Measurements from ENCODE around the gene CCDC85A.

Gene CCDC85A

DNA sequence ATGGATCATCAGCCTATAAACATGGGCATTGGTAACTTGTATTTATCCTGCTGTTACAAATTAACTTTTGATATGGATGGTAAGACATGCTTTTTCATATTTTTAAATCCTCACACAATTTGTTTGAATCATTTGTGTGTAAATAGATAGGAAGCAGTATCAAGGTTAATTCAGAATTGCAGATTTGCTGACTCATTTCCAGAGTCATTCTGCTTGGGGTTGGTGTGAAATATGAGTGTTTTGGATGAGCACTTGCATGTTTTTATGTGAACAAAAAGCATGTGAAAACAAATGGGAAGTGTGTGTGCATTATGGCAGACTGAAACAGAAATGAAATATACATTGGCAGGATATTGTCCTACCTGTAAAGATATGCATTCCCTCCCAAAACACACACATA lies 11.8 kb downstream of the CCDC85A start:
- DNase-seq, result no peak

DNA sequence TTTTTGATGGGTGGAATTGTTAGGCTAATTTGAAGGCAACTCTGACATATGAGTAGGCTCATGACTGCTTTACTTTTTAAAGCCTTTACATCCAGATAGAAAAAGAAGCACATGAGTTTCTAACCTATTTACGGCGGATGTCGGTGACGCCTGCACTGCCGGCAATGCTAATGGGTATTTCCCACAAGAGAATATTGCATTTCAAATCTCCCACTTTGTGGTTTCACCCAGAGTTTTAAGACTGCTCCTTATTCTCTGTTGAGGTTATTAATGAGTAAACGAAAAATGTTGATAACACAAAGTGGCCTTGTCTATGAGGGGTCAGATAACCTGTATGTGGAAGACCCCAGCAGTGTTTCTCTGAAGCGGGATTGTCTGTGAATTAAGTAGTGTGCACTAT lies 14.0 kb downstream of the CCDC85A start:
- DNase-seq, result no peak

DNA sequence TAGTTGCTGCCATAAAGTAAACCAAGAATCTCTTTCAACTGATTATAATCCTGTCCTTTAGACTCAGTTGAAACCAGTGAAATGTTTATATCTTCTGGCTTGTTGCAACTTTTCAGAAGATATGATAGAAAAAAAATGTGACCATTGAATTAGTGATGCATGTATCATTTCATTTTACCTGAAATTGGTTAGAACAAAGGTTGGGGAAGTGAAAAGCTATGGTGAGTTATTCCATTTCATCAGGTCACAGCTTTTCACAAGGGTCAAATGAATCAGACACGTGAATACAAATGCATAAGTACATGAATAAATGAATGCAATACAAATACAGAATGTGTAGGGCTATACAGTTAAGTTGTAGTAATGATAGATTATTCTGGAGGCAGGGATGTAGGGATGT lies 15.1 kb downstream of the CCDC85A start:
- no peak for DNase-seq

DNA sequence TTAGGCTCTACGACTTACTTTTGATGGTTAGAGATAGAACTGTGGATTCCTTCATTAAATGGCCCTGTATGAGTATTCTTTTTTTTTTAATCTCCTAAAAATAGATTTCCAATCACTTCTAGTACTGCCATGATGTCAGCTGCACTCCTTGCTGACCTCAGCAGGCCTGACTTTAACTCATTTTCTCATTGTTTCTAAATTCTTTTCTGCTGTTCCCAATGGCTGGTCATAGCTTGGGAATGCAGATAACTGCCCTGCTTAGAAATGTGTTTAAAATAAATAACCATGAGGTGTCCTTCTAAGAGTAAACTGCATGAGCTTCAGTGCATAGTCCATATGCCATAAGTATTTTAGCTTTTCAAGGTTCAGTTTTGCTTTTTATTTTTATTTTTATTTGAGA lies 15.7 kb downstream of the CCDC85A start:
- no peak for DNase-seq

DNA sequence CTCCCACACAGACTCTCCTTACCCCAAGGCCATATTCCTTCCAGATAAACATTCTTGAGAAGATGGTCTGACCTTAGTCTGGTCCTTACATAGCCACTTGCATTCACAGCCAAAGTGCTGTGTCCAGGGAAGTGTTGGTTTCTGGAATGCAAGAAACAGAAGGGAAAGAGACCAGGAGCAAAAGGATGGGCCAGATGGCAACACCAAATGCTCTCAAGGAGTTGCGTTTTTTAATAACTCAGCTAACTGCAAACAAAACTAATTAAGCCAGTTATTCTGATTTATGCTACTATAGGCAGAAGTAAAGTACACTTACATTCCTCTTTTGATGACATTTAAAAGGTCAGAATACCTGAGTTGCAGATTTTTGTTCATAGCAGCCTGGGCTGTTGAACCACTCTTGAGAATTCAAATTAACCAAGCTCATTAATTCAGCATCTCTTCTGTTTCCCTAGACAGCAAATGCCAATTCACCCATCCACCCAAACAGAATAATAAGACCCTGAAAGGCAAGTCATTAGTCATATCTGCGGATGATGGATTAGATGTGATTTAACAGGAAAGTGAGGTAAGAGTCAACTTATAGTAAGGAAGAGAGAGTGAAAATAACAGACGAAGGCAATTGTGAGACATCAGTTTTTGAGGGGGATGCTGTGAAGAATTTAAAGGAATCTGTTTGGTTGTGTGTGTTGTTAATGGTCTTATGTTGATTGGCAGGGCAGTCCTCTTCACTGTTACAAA lies 18.8 kb downstream of the CCDC85A start:
- DNase-seq, result no peak

DNA sequence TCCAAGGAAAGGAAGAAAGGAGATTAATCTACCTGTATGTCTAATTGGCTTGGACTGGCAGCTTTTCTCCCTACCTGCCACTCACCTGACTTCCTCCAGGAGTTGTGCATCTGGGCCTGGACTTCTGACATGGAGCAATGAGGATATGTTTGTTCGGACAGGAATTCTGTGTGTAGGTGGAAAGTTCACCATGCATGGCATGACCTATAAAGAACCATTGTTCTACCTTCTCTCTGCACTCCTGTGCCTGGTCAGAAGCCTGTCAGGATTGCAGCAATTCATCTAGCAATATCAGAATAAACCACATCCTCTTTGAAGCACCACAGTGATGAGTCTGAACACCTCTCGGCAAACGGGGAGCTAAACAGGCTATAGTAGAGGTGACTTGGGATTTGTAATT lies 20.8 kb downstream of the CCDC85A start:
- DNase-seq, result no peak

DNA sequence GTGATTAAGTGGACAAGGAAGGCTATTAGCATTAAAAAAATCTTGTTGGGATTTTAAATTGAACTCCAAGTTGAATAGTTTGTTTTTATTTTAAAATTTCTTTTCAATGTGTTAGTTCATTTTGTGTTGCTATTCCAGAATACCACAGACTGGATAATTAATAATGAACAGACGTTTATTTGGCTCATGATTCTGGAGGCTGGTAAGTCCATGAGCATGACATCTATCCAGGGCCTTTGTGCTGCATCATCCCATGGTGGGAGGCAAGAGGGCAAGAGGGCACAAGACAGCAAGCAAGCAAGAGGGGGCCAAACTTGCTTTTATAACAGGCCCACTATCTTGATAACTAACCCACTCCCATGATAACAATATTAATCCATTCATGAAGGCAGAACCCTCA lies 22.5 kb downstream of the CCDC85A start:
- DNase-seq, result no peak

DNA sequence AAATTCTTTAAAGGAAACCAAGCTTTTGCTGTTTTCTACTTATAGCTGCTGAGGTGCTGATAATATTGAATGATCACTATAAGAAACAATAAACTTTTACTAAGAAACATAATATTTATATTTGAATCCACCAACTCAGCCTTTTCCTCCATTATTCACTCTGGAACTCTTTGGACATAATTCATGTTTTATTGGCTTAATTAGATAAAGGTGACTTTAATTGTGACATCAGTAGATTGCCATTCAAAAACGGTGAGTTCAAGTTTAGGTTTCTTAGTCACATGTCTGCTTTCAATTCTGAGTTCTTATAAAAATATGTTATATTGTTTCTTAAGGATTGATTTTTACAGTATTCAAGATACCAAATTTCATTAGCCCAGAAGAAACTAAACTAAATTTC lies 24.0 kb downstream of the CCDC85A start:
- no peak for DNase-seq

DNA sequence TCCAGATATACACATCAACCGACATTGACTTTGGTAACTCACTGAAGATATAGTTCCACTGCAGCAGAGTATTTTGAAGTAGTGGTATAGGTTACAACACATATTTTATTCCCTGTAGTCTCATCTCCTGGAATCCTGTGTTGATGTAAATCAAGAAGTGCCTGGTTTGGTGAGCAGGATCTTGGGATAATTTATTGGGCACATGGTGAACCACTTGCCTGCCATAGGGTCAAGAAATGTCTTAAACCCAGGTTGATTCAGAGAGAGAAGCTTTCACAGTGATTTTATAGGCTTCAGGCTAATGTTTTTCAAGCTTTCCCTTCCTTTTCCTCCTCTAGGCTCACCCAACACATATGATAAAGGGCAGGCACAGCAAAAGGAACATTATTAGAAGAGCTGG lies 24.6 kb downstream of the CCDC85A start:
- DNase-seq, result no peak

DNA sequence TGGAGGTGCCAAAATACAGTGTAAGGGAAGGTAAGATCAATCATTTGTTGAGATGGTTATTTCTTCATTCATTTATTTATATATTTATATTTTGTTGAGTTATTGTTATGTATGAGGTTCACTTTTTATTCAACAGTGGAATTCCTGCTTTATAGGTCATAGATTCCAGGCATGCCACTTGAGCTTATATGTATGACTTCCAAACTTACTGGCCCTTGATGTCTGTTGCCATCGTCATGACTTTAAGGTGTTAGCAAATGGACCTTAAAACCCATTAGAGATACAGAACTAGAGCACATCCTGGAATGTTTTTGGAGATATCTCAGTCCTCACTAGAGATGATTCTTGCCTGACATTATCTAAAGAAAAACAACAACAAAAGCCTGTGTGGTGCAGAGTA lies 25.9 kb downstream of the CCDC85A start:
- no peak for DNase-seq

DNA sequence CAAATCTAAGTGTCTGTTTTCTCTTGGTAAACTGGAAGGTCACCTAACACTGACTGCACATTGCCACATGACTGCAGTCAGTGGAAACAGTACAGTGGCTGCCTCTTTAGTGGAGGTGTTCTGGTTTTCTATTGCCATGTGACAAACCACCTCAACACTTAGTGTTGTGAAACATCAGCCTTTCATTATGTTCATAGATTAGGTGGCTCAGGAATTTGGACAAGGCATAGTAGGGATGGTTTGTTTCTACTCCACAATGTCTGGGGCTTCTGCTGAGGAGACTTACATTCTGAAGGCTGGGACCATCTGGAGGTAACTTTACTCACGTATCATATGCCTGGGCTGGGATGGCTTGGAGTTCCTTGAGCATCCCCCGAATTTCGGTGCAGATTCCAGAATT lies 26.5 kb downstream of the CCDC85A start:
- DNase-seq, result no peak

DNA sequence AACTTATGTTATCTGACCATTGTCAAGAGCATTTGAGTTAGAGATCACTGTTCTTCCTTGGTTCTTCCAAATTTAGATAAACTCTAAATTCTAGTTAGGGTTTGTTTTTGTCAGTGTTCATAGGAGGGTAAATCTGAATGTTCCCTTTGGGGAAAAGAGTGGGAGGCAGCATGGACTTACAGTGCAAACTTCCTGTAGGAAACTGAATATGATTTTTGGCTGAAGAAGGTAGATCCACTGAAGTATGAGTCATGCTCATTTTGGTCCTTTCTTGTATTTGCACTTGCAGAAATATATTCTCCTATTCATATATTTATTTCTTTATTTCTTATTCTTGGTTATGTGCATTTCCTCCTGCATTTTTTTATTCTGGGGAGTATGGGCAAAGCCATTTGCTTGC lies 27.3 kb downstream of the CCDC85A start:
- no peak for DNase-seq

DNA sequence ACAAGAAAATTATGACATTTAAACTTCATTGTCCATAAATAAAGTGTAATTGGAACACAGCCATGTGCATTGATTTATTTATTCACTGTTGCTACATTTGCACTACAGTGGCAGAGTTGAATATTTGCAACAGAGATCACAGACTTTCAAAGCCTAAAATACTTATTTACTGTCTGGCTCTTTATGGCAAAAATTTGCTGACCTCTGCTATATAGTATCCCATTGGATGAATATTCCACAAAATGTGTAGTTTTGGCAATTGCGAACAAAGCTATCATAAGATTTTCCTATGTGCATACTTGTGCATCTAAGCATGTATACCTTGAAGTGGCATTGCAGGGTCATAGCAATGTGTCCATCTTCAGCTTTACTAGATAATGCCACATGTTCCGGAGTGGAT lies 32.1 kb downstream of the CCDC85A start:
- DNase-seq, result no peak

DNA sequence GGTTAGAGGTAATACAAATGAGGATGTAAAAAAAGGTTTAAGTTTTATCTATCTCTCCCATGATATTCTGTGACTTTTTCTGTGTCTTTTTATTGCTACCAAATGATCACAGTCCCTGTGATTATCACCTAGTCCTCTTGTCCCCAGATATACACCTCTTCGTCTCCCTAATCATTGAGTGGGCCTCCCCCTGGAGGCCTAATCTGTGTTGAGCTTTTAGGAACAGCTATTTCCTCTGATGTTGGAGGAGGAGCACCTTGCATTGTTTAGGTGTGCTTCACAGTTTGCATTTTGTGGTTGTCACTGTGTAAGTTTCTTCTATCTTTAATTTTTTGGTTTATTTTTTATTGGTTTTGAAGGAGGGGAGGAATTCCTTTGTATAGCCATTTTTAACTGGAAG lies 33.3 kb downstream of the CCDC85A start:
- DNase-seq, result no peak

DNA sequence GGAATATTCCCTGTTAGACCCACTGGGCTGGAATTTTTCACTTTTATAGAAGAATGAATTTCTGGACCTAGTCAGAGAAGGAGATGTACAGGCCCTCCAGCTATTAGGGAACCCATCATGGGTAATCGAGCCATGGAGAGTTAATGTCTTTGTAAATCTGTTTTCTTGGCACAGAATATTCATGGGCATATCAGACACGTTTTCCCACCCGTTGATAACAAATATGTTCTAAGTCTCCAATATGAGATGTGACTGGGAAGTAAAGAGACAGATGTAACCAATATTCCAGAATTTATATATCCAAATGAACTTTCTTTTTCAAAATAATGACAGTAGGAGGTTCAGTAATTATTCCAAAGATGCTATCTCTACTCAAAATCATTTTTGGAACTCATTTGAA lies 38.7 kb downstream of the CCDC85A start:
- DNase-seq, result no peak

DNA sequence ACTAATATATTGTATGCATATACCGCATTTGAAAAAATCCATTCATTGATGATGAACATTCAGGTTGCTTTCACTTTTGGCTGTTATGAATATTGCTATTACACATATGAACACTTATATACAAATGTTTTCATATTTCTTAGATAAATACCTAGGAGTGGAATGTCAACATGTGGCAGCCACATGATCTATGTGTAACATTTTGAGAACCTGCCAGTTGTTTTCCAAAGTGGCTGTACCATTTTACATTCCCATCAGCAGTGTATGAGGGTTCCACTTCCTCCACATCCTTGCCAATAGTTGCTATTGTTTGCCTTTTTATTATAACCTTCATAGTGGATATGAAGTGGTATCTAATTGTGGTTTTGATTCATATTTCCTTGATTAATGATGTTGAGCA lies 40.5 kb downstream of the CCDC85A start:
- no peak for DNase-seq

DNA sequence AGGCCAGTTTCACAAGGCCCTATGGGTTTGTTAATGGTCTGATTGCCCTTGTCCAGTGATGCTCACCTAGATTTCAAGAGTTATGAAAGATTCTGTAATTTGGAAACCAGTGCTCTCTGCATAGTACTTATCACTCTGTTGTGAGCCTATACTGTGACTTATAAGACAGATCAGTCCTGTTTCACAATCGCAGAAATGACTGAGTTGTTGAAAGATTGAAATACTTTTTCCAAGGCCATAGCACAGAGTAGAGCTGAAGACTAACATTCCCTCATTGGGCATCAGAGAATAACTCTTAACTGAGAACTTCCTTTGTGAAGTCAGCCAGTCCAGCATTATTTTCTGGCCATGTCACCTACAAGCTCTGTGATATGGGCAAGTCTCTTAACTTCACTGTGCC lies 44.0 kb downstream of the CCDC85A start:
- no peak for DNase-seq

DNA sequence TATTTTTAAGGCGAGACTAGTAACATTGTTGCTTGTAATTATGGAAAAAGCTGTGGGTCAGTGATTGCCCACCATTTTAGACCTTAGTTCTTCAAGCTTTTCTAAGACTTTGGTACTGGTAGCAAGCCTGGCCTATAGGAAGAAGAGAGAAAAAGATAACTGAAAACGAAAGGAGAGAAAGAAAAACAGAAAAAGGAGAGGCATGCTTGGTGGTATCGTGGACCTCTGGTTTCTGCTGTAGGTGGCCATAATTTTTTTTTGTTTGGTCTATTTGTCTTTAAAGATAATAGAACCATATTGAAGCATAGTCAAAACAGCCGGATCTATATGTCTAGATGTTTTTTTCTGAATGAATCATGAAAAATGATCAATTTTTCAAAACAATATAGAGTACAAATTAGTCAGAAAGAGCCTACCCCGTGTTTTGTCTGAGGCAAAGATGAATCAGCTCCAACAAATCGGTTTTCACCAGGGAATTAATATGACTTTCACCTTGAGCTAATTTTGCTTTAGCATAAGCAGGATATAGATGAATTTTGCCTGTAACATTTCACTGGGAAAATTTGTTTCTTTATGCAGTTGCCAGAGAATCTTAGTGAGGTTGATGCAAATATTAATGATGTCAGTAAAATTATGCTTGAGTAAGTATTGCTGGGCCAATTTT lies 45.7 kb downstream of the CCDC85A start:
- no peak for DNase-seq

DNA sequence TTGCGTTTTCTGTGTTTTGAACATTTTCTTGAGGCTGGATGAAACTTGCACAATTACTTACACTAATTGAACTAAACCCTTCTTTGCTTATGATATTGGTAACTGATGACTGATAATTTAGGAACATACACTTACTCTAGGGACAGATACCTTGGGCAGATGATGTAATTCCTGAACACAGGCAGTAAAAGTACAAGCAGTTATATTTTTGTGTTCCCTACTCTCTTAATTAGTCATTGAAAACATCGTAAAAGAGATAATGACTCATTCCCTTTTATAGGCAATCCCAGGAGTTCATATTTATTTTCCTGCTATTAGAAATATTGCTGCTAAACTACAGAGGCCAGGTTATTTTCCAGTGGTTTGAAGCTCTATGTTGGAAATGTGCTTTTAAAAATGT lies 46.4 kb downstream of the CCDC85A start:
- no peak for DNase-seq

DNA sequence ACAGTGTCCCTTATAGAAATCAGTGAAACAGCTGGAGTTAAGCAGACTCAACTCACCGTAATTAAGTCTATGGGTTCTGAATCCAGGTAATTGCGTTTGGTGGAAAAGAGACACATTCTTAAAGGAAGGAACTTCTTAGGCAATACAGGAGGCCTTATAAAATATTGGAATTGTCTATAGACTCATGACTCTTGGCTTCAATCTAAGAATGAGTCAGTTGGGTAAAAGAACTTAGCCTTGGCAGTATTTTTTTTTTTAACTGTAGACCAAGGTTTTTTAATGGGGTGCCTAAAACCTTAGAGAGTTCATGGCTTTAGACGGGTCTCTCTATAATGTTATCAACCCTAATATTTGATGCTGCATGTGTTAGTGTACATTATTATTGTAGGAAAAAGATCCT lies 47.6 kb downstream of the CCDC85A start:
- no peak for DNase-seq

DNA sequence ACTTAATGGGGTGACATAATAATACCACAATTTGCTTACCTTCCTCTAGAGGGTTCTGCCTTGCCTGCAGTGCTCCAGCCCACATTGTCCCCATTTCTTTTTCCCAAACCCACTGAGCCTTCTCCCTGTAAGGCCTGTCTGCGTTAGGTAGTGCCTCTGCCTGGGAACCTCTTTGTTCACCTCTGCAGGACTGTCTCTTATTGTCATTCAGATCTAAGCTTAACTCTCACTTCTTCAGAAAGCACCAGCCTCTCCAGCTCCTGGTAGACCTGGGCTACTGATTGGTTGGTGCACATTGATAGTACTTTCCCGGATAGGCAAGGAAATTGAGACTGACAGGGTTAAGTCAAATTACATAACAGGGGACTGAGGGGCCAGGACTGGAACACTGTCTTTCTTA lies 49.1 kb downstream of the CCDC85A start:
- no peak for DNase-seq

DNA sequence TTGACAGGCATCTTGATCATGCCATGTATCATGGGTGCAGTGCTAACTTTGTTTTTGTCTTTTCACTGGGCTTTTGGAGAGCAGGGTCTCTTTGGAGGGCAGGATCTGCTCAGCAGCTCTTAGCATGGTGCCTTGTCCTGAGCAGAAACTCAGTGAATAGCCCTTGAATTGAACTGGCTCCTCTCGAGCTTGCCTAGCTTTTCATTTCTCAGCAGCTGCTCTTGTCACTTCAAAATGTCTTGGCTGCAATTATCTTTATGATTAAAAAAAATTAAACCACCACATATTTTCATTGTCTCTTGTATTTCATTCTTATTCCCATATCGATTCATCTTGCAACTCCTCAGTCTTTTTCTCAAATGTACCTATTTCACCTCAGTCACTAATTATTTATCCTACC lies 50.5 kb downstream of the CCDC85A start:
- DNase-seq, result no peak

DNA sequence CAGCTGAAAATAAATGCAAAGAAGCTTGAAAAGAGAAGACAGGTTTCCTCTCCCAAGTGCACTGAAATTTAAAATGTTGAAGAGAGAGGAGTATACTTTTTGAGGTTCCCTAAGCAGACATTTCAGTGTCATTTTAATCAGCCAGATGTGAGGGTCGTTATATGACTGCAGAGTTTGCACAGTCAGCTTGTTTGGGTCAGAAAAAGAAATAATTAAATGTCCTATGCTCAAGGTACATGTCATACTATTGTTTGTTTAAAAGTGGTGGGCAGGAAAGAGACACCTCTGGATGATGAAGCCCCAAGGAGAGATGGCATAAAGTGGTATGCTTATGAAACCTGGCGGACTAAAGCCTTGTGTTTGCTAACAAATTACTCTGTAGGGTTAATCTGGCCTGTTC lies 55.2 kb downstream of the CCDC85A start:
- DNase-seq, result no peak

DNA sequence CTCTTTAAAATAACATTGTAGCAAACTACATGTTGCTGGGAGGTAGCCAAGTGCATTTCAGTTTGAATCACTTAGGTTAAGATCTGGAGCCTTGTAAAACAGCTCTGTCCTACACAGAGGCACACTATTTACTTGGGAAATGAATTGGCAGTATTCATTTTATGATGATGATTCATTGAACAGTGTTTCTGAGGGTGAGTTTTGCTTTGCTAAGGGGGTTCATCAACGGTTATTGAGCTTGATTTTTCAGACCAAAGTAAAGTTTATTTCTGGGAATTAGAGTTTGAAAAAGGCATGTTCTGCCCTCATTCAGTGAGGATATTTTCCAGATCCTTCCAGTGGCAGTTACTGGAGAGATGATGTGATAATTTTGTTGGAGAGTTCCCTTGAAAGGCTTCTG lies 55.6 kb downstream of the CCDC85A start:
- DNase-seq, result no peak

DNA sequence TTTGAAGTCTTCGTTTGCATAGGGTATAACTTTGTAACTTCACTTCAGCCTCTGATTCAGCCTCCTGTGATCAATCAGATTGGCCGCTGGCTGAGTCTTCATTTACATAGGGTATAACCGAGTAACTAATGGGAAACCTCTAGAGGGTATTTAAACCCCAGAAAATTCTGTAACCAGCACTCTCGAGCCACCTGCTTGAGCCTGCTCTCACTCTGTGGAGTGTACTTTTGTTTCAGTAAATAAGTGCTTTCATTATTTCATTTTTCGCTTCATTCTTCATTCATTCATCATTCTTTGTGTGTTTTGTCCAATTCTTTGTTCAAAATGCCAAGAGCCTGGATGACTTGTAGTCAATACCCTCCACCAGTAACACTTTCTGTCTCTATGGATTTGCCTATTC lies 56.4 kb downstream of the CCDC85A start:
- no peak for DNase-seq

All from activated naive CD4-positive, alpha-beta T cell treated with Interleukin-2 at 50 U/mL for 16 hours (primary cell).